IPS-NIHi7 (cell line): ENCODE measurements around the gene MRPL18.
"Not testable (repeated sequence)": the region's sequence is repeated elsewhere in the genome, so short reads cannot be mapped to it uniquely, and the experiment has no call there.

ENCODE experiments used
- DNase-seq: peaks from one replicate; pipeline ENCODE4 v3.0.0; 2012; ENCODE audit warnings: mixed read lengths; ENCODE audit errors: extremely low spot score

The MRPL18 gene

GRCh38 chr6:159816775-159817174 lies 26.5 kb downstream of the MRPL18 start:
- DNase-seq = not testable (repeated sequence)

- no peak for DNase-seq
Observed at GRCh38 chr6:159817951-159818739, 27.9 kb downstream of the MRPL18 start.

GRCh38 chr6:159819098-159819497 lies 28.8 kb downstream of the MRPL18 start:
- no peak for DNase-seq

- no peak for DNase-seq
Observed at GRCh38 chr6:159819932-159820640, 29.8 kb downstream of the MRPL18 start.

- DNase-seq = no peak
Observed at GRCh38 chr6:159821122-159821521, 30.9 kb downstream of the MRPL18 start.

- no peak for DNase-seq
Observed at GRCh38 chr6:159821726-159822125, 31.5 kb downstream of the MRPL18 start.

- DNase-seq = no peak
Observed at GRCh38 chr6:159823953-159824352, 33.7 kb downstream of the MRPL18 start.

- DNase-seq = not testable (repeated sequence)
Observed at GRCh38 chr6:159824690-159825089, 34.4 kb downstream of the MRPL18 start.

GRCh38 chr6:159826004-159826403 lies 35.7 kb downstream of the MRPL18 start:
- no peak for DNase-seq

GRCh38 chr6:159826968-159827647 lies 36.8 kb downstream of the MRPL18 start:
- no peak for DNase-seq

- DNase-seq = no peak
Observed at GRCh38 chr6:159828074-159828473, 37.8 kb downstream of the MRPL18 start.

- DNase-seq = no peak
Observed at GRCh38 chr6:159829526-159829925, 39.3 kb downstream of the MRPL18 start.

GRCh38 chr6:159830501-159831372 lies 40.5 kb downstream of the MRPL18 start:
- no peak for DNase-seq

- DNase-seq = no peak
Observed at GRCh38 chr6:159831373-159831679, 41.1 kb downstream of the MRPL18 start.

- no peak for DNase-seq
Observed at GRCh38 chr6:159832946-159833345, 42.7 kb downstream of the MRPL18 start.

GRCh38 chr6:159833556-159833955 lies 43.3 kb downstream of the MRPL18 start:
- DNase-seq = no peak

GRCh38 chr6:159833997-159834603 lies 43.8 kb downstream of the MRPL18 start:
- DNase-seq = no peak

- DNase-seq = no peak
Observed at GRCh38 chr6:159836718-159837490, 46.6 kb downstream of the MRPL18 start.

GRCh38 chr6:159837511-159837910 lies 47.2 kb downstream of the MRPL18 start:
- DNase-seq = no peak

GRCh38 chr6:159838020-159838744 lies 47.9 kb downstream of the MRPL18 start:
- peak; percentile 68 for DNase-seq
